Subcutaneous abdominal adipose tissue (tissue), 5 donors: Measurements from ENCODE around the gene PCAT6.
"Not testable (repeated sequence)": the region's sequence is repeated elsewhere in the genome, so short reads cannot be mapped to it uniquely, and the experiment has no call there.

ENCODE experiments used
- H3K27ac ChIP-seq: one replicate; pipeline ENCODE4 v1.7.0; 2013; ENCODE audit warnings: low read depth, mild to moderate bottlenecking, inconsistent platforms, low read length, moderate library complexity
- H3K27me3 ChIP-seq, 5 donors: one replicate each; pipeline ENCODE4 v1.7.0; 2013; ENCODE audit warnings: low read length in 5 of 5, inconsistent platforms in 1 of 5; ENCODE audit not compliant: control insufficient read depth in 5 of 5, insufficient read depth in 4 of 5
- H3K36me3 ChIP-seq, 5 donors: one replicate each; pipeline ENCODE4 v1.7.0; 2013; ENCODE audit warnings: low read length in 5 of 5; ENCODE audit not compliant: control insufficient read depth in 5 of 5, insufficient read depth in 5 of 5
- H3K4me1 ChIP-seq, 5 donors: one replicate each; pipeline ENCODE4 v1.7.0; 2013; ENCODE audit warnings: low read length in 5 of 5, mild to moderate bottlenecking in 3 of 5, moderate library complexity in 1 of 5; ENCODE audit not compliant: control insufficient read depth in 5 of 5, insufficient read depth in 5 of 5
- H3K4me3 ChIP-seq, 5 donors: one replicate each; pipeline ENCODE4 v1.7.0; 2013; ENCODE audit warnings: low read length in 5 of 5, low read depth in 1 of 5
- H3K9ac ChIP-seq, 5 donors: one replicate each; pipeline ENCODE4 v1.7.0; 2013; ENCODE audit warnings: low read length in 5 of 5, mild to moderate bottlenecking in 4 of 5, moderate library complexity in 3 of 5
- H3K9me3 ChIP-seq, 5 donors: one replicate each; pipeline ENCODE4 v1.7.0; 2013; ENCODE audit warnings: low read length in 5 of 5; ENCODE audit not compliant: control insufficient read depth in 5 of 5
- donor health status: healthy.
- donor health status: healthy.
- donor health status: healthy.
- donor health status: healthy.
- donor health status: healthy.

The PCAT6 gene

GRCh38 chr1:202818819-202819218 is 8.1 kb downstream of the PCAT6 start:
- no peaks in the 10 kb centered on the region for H3K9me3 ChIP-seq
- H3K36me3 ChIP-seq, result no peaks in the 10 kb centered on the region
- H3K4me1 ChIP-seq, result no peaks in the 10 kb centered on the region
- H3K27ac ChIP-seq, result no peak overlapping the region
- H3K9ac ChIP-seq, result no peak overlapping the region
- peaks cover 0 to 8% (median 2%) of the 10 kb centered on the region in 5 donors for H3K27me3 ChIP-seq
- H3K4me3 ChIP-seq, result no peak overlapping the region

DNA sequence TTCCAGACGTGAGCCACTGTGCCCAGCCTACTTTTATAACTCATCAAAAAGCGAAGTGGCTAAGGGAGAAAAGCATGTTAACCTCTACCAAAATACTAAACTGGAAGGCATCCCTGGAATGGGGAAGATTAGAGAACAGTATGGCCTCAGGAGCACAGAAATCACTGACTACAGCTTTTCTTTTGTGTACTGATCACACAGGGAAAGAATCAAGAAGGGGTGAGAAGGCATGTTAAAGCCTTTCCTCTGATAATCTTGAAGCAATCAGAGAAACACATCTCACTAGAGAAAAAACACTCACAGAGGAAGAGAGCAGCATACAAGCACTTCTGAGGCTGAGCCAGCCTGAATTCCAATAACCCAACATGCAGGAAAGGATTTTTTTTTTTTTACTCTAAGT is 10.7 kb downstream of the PCAT6 start:
- Histone ChIP-seq H3K4me3 (no peak overlapping the region), H3K9ac (no peak overlapping the region), H3K36me3 (no peaks in the 10 kb centered on the region), H3K27ac (no peak overlapping the region), H3K27me3 (peaks cover 2 to 15% (median 5%) of the 10 kb centered on the region in 5 donors), H3K4me1 (no peaks in the 10 kb centered on the region), H3K9me3 (no peaks in the 10 kb centered on the region)

DNA sequence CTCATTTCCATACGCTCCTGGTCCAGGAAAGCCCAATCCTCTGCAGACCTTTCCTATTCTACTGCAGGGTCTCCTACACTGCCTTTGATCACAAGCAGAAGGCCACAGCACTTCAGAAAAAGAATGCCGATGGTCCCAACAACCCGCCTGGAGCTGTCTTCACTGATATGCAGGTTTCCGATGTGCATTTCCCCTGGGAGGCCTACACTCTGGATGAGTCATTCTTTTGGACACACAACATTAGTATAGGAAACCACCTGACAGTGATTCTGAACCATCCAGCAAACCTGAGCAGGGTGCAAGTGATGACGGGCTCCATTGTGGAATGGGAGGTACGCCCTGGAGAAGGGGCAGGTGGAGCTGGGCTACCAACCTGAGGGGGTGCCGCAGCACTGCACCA is 15.0 kb downstream of the PCAT6 start:
- Histone ChIP-seq H3K27ac (no peak overlapping the region), H3K9me3 (no peaks in the 10 kb centered on the region), H3K4me1 (no peaks in the 10 kb centered on the region), H3K9ac (no peak overlapping the region), H3K4me3 (no peak overlapping the region), H3K27me3 (peaks cover 2 to 15% (median 3%) of the 10 kb centered on the region in 5 donors), H3K36me3 (no peaks in the 10 kb centered on the region)

- not testable (repeated sequence) for H3K4me3 ChIP-seq, H3K9me3 ChIP-seq, H3K36me3 ChIP-seq, H3K27me3 ChIP-seq, H3K9ac ChIP-seq, H3K27ac ChIP-seq, H3K4me1 ChIP-seq
Observed at GRCh38 chr1:202829223-202829622, 18.5 kb downstream of the PCAT6 start.

DNA sequence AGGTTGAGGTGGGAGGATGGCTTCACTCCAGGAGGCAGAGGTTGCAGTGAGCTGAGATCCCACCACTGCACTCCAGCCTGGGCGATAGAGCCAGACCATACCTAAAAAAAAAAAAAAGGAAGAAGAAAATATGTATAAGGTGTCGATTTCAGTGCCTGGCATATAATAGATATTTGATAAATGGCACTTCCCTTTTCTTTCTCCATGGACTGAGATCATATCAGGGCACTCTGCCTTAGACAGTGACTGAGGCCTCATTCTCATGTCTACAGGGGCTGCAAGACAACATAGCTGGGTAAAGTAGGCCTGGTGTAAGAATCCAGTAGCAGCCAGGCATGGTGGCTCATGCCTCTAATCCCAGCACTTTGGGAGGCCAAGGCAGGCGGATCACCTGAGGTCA is 21.2 kb downstream of the PCAT6 start:
- Histone ChIP-seq H3K4me1 (no peaks in the 10 kb centered on the region), H3K36me3 (no peaks in the 10 kb centered on the region), H3K9me3 (no peaks in the 10 kb centered on the region), H3K27me3 (peaks cover 0 to 9% (median 3%) of the 10 kb centered on the region in 5 donors), H3K9ac (no peak overlapping the region), H3K27ac (no peak overlapping the region), H3K4me3 (no peak overlapping the region)

- Histone ChIP-seq H3K9ac (no peak overlapping the region), H3K9me3 (no peaks in the 10 kb centered on the region), H3K36me3 (no peaks in the 10 kb centered on the region), H3K4me3 (no peak overlapping the region), H3K4me1 (no peaks in the 10 kb centered on the region), H3K27me3 (peaks cover 0 to 9% (median 3%) of the 10 kb centered on the region in 5 donors), H3K27ac (no peak overlapping the region)
Observed at GRCh38 chr1:202834771-202835547, 24.2 kb downstream of the PCAT6 start.

DNA sequence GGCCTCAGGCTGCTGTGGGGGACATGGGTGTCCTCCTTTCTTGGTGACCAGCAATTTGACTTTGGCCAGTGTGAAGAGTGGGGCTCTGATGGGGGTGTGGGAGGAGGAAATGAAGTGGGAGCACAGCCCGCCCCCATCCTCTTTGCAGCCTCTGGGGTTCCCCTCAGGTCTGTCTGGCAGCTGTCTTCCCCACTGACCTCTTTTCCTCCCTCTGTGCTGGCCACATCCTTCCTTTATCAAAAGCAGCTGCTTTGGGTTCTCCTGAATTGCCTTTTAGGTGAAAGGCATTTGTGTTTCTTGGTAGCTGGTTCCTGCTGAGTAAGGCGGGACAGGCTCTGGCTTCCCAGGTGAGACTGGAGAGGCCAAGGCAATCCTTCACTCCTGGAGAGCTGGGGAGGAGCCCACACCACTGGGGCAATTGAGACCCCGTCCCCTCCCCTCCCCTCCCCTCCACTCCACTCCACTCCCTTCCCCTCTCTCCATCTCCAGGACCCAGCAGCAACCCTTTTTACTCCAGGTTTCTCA is 24.9 kb downstream of the PCAT6 start:
- H3K27ac ChIP-seq, result no peak overlapping the region
- H3K9ac ChIP-seq, result no peak overlapping the region

DNA sequence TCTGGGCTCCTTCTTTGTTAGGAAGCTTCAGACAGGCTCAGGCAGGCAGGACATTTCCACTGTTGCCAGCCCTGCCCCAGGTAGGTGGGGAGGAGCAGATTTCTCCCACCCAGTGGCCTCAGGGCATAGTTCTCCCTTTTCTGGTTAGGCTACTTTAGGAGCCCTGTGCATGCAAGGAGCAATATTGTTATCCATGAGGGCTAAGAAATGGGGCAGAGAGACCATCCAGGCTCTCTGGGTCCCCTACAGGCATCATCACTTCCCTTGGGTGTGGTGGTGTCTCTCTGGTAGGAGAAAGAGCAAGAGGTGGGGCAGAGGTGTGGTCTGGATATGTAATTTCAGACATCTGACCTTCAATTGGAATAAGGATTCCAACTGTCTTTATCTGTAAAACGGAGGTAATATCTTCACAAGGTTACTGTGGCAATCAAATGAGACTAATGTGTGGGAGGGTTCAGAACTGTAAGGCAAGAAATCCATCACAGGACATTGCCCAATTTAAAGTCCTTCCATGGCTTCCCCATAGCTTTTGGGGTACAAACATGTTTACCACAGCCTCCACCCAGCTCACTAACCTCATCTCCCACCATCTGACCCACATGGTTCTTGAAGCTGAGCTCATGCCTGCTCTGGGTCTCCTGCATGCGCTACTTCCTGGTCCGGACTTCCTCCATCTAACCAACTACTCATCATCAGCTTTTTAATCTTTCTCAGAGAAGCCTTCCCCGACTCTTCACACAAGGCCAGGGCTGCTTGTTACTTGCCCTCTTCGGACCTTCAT is 26.1 kb downstream of the PCAT6 start:
- Histone ChIP-seq H3K36me3 (no peaks in the 10 kb centered on the region), H3K4me3 (no peak overlapping the region), H3K9me3 (no peaks in the 10 kb centered on the region), H3K9ac (no peak overlapping the region), H3K27me3 (peaks cover 0 to 9% (median 3%) of the 10 kb centered on the region in 5 donors), H3K4me1 (no peaks in the 10 kb centered on the region), H3K27ac (no peak overlapping the region)

More for the DNA sequence above, 24.9 kb downstream of the PCAT6 start:
- Histone ChIP-seq H3K9me3 (no peaks in the 10 kb centered on the region), H3K4me3 (no peak overlapping the region), H3K36me3 (no peaks in the 10 kb centered on the region), H3K4me1 (no peaks in the 10 kb centered on the region), H3K27me3 (peaks cover 0 to 9% (median 3%) of the 10 kb centered on the region in 5 donors)

- H3K9me3 ChIP-seq, result no peaks in the 10 kb centered on the region
- H3K4me1 ChIP-seq, result no peaks in the 10 kb centered on the region
- no peak overlapping the region for H3K27ac ChIP-seq
- no peak overlapping the region for H3K9ac ChIP-seq
- H3K4me3 ChIP-seq, result no peak overlapping the region
- H3K36me3 ChIP-seq, result no peaks in the 10 kb centered on the region
- H3K27me3 ChIP-seq, result peaks cover 0 to 9% (median 3%) of the 10 kb centered on the region in 5 donors
Observed at GRCh38 chr1:202837746-202838262, 27.1 kb downstream of the PCAT6 start.

GRCh38 chr1:202843081-202843480 is 32.3 kb downstream of the PCAT6 start:
- Histone ChIP-seq H3K27me3 (peaks cover 0 to 5% (median 0%) of the 10 kb centered on the region in 5 donors), H3K4me1 (no peaks in the 10 kb centered on the region), H3K9ac (no peak overlapping the region), H3K4me3 (no peak overlapping the region), H3K9me3 (no peaks in the 10 kb centered on the region), H3K27ac (no peak overlapping the region), H3K36me3 (no peaks in the 10 kb centered on the region)
